NCI-H345 (cell line): ENCODE measurements around the gene TTC28.
"Not testable (repeated sequence)": the region's sequence is repeated elsewhere in the genome, so short reads cannot be mapped to it uniquely, and the experiment has no call there.

Source experiments
- DNase-seq: peaks from one replicate; lab custom pipeline; 2025; lab: John Stamatoyannopoulos, UW

TTC28 gene

DNA sequence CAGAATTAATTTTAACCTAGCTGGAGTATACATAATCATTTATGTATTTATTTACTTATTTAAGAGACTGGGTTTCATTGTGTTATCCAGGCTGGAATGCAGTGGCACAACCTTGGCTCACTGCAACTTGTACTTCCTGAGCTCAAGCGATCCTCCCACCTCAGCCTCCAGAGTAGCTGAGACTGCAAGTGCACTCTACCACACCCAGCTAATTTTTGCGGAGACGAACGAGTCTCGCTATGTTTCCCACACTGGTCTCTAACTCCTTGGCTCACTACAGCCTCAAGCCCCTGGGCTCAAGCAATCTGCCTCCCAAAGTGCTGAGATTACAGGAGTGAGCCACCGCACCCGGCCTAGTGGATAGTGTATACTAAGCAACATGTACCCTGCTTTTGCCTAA is 1.5 kb downstream of the TTC28 start:
- not testable (repeated sequence) for DNase-seq

DNA sequence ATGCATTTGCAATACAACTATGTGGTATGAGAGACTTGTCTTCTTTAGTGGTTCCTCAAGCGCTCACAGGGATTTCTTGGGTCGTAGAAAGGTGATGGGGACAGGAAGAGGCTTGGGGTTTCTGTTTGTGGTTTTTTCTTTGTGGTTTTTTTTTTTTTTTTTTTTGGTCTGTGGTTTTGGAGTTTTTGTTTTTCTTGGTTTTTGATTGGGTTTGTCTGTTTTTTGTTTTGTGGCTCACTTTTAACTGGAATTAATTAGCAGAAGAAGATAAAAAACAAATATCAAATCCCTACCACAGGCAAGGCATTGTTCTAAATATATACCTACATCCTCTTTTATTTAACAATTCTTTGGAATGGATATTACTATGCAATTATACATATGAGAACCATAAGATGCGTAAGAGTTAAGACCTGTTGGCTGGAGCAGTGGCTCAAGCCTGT is 5.5 kb downstream of the TTC28 start:
- no peak for DNase-seq

DNA sequence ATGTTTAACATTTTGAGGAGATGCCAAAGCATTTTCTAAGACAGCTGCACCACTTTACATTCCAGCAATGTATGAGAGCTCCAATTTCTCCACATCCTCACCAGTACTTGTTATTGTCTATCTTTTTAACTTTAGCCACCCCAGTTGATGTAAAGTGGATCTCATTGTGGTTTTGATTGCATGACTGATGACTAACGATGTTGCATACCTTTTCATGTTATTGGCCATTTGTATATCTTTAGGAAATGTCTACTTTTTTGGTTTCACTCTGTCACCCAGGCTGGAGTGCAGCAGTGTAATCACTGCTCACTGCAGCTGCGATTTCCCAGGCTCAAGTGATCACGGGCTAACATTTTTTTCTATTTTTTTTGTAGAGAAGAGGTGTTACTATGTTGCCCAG is 8.9 kb downstream of the TTC28 start:
- DNase-seq = no peak

DNA sequence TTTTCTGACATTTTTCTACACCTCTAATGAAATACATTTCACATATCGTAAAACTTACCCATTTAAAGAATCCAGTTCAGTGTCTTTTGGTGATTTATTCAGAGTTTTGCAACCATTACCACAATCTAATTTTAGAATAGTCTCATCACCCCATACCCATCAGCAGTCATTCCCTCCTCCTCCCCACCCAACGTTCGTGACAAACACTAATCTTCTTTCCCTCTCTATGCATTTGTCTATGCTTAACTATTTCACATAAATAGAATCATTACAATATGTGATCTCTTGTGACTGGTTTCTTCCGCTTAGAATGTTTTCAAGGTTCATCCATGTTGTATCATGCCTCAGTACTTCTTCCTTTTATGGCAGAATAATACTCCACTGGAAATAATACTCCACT is 9.5 kb downstream of the TTC28 start:
- DNase-seq = no peak

DNA sequence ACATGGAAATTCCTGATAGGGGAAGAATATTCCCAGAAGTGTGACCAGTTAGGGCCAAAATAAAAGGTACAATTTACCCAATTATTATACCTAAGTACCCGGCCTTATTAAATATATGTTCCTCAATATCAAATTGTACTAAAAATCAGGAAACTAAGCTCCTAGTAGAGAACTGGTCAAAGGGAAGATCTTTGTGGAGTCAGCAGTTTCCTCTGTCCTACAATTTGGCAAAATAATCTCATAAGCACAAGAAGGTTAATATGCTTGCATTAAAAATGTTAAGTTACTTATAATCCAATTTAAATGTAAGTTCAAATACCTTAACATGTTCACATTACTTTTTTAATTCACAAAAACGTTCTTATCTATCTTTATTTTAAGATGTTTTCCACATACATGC is 10.3 kb downstream of the TTC28 start:
- no peak for DNase-seq

DNA sequence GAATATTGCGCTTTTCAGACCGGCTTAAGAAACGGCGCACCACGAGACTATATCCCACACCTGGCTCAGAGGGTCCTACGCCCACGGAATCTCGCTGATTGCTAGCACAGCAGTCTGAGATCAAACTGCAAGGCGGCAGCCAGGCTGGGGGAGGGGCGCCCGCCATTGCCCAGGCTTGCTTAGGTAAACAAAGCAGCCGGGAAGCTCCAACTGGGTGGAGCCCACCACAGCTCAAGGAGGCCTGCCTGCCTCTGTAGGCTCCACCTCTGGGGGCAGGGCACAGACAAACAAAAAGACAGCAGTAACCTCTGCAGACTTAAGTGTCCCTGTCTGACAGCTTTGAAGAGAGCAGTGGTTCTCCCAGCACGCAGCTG is 16.1 kb downstream of the TTC28 start:
- DNase-seq = not testable (repeated sequence)

DNA sequence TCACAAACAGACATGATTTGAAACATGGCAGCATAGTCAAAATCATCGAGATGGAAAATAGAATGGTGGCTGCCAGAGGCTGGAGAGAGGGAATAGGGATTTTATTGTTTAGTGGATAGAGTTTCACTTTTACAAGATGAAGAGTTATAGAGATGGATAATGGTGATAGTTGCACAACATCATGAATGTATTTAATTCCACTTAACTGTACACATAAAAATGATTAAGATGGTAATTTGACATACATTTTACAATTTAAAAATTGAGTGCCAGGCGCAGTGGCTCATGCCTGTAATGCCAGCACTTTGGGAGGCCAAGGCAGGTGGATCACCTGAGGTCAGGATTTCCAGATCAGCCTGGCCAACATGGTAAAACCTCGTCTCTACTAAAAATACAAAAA is 21.2 kb downstream of the TTC28 start:
- DNase-seq = no peak

DNA sequence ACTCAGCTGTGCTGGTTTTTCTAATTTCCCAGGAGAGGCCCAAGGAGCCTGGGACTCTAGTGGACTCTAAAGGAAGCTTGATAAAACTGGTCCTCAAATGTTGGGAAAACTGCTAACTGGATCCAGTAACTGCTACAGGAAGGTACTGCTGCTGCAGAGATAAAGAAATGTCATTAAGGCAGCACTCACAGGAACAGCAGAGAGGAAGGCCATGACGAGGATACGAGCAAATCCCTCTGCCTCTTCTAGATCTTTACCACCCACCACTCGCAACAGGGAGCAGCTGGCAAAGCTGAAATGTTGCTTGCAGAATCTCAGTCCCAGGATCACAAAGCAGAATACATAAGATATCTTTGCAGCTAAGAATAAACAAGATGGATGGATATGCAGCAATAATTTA is 23.5 kb downstream of the TTC28 start:
- DNase-seq = no peak

DNA sequence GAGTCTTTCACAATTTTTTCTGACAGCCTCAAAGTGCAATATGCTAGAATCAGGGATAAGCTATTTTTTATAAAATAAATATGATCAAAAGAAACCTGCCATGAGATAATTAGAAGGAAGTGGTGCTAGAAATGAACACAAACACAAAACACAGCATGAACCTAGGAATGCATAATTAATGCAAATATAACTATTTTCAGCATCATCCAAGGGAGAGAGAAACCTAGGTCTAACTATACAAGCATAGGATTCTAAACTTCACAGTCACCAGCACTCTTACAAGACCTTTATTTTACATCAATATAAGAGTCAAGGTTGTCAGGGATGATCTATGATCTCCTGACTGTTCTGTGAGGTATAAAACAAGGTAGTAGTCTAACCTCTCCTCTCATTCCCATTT is 29.2 kb downstream of the TTC28 start:
- DNase-seq = no peak

DNA sequence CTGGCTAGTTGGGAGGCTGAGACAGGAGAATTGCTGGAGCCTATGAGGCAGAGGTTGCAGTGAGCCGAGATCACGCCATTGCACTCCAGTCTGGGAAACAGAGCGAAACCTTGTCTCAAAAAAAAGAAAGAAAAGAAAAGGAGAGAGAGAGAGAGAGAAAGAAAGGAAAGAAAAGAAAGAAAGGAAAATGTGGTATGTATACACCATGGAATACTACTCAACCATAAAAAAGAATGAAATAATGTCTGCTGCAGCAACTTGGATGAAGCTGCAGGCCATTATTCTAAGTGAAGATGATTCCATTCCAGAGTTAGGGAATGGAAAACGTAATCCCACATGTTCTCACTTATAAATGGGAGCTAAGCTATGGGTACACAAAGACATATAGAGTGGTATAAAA is 30.8 kb downstream of the TTC28 start:
- no peak for DNase-seq

DNA sequence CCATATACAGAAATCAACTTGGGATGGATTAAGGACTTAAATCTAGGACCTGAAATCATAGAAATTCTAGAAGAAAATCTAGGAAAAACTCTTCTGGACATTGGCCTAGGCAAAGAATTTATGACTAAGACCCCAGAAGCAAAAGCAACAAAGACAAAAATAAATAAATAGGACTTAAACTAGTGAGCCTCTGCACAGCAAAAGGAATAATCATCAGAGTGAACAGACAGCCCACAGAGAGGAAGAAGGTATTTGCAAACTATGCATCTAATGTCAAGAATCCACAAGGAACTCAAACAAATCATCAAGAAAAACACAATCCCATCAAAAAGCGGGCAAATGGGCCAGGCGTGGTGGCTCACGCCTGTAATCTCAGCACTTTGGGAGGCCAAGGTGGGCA is 32.4 kb downstream of the TTC28 start:
- DNase-seq = no peak

DNA sequence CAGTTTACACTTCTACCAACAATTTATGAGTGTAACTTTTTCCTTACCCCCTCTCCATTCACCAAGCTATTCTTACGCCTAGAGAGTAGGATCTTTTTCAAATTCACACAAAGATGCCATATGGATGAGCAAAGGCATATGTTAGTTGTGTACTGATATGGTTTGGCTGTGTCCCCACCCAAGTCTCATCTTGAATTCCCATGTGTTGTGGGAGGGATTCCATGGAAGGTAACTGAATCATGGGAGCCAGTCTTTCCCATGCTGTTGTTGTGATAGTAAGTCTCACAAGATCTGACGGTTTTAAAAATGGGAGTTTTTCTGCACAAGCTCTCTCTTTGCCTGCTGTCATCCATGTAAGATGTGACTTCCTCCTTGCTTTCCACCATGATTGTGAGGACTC is 40.3 kb downstream of the TTC28 start:
- DNase-seq = no peak

DNA sequence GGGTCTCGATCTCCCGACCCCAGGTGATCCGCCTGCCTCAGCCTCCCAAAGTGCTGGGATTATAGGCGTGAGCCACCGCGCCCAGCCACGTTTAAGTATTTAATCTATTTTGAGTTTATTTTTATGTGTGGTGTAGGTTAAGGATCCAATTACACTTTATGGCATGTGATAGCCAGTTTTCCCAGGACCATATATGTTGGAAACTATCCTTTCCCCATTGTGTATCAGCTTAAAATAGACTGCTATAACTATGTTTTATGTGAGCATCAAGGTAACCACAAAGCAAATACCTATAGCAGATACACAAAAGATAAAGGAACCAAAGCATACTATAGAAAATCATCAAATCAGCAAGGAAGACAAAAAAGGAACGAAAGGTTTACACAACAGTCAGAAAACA is 42.4 kb downstream of the TTC28 start:
- DNase-seq = no peak

DNA sequence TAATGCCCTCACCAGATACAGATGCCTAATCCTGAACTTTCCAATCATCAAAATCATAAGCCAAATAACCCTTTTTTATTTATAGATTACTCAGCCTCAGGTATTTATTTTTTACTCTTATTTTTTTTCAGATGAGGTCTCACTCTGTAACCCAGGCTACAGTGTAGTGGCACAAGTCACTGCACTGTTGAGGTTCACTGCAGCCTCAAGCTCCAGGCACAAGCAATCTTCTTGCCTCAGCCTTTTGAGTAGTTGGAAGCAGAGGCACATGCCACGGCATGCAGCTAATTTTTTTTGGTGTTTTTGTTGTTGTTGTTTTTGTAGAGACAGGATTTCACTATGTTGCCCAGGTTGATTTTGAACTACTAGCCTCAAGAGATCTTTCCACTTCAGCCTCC is 49.5 kb downstream of the TTC28 start:
- no peak for DNase-seq

DNA sequence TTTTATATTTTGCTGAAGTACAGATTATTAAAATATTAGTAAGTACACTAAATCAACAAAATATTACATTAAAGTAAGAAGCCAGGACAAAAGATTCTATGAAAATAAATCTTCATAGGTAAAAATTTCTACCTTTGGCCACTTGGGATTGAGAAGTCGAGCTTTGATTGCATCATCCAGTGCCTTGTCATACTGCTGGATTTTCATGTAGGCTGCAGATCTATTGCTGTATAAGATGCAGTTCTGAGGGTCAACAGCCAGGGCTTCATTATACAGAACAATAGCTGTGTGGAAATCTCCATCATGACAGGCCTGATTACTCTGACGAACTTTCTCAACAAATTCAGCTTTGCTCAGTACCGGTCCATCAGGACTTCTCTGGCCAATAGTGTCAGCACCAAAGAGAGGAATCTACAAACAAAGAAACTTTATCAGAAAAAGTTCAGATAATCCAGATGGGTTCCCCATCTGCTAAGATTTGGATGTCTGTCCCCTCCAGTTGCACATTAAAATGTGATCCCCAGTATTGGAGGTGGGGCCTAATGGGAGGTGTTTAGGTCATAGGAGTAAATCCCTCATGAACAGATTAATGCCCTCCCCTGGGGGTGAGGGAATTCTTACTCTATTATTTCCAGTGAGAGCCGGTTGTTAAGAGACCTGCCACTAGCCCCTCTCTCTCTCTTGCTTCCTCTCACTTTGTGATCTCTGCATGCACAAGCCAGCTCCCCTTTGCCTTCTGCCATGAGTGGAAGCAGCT is 50.0 kb downstream of the TTC28 start:
- no peak for DNase-seq

DNA sequence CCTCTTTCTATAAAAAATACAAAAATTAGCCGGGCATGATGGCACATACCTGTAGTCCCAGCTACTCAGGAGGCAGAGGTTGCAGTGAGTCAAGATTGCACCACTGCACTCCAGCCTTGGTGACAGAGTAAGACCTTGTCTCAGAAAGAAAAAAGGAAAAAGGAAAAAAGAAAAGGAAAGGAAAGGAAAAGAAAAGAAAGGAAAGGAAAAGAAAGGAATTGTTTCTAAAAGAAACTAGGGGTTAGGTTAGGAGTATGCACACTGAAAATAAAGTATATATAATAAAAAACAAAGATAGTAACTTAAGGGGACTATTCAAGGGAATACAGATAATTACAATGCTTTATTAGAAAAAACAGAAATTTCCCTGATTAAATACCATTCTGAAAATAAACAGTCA is 50.9 kb downstream of the TTC28 start:
- no peak for DNase-seq

DNA sequence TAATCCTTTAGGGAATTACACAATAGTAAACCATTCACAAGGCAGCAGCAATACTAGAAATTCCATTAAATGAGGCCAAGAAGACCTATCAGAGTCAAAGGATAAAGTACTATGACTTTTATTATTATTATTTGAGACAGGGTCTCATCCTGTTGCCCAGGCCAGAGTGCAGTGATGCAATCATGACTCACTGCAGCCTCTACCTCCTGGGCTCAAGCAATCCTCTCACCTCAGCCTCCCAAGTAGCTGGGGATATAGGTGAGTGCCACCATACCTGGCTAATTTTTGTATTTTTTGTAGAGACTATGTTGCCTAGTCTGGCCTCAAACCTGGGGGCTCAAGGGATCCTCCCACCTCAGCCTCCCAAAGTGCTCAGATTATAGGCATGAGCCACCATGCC is 51.8 kb downstream of the TTC28 start:
- DNase-seq = no peak

DNA sequence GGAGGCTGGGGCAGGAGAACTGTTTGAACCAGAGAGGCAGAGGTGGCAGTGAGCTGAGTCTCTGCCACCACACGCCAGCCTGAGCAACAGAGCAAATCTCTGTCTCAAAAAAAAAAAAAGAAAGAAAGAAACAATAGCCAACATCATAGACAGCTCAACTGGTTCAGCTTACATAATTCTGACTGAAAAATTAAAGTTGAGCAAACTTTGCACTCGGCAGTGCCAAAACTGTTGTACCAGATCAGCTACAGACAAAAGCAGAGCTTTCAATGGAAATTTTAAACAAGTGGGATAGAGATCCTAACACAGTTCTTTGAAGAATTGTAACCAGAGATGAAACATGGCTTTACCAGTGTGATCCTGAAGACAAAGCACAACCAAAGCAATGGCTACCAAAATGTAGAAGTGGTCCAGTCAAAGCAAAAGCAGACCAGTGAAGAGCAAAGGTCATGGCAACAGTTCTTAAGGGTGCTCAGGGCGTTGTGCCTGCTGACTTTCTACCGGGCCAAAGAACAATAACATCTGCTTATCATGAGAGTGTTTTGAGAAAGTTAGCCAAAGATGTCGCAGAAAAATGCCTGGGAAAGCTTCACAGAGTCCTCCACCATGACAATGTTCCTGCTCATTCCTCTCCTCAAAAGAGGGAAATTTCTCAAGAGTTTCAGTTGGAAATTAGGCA is 59.3 kb downstream of the TTC28 start:
- no peak for DNase-seq

DNA sequence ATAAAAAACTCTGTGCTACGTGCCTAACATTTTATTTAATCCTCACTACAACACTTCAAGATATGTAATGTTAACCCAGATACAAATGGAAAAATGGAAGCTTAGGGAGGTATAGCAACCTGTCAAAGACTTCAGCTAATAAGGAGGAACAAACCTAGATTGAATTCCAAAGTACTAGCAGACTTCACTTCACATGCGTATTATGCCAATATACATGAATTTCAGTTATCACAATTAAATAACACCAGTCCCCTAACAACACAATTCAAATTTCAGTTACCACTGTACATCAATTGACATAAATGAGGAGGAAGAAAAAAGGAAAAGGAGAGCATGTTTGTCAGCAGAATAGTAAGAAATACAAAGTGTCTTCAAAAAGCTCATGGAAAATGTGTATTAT is 60.4 kb downstream of the TTC28 start:
- no peak for DNase-seq

DNA sequence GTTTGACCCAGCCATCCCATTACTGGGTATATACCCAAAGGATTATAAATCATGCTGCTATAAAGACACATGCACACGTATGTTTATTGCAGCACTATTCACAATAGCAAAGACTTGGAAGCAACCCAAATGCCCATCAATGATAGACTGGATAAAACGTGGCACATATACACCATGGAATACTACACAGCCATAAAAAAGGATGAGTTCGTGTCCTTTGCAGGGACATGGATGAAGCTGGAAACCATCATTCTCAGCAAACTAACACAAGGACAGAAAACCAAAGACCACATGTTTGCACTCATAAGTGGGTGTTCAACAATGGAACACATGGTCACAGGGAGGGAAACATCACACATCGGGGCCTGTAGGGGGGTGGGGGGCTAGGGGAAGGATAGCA is 64.2 kb downstream of the TTC28 start:
- not testable (repeated sequence) for DNase-seq

DNA sequence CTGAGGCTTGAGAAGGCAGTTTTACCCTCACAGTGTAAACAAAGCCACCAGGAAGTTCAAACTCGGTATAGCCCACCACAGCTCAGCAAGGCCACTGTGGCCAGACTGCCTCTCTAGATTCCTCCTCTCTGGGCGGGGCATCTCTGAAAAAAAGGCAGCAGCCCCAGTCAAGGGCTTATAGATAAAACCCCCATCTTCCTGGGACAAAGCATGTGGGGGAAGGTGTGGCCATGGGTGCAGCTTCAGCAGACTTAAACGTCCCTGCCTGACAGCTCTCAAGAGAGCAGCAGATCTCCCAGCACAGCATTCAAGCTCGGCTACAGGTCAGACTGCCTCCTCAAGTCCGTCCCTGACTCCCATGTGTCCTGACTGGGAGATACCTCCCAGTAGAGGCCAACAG is 69.7 kb downstream of the TTC28 start:
- DNase-seq = no peak

DNA sequence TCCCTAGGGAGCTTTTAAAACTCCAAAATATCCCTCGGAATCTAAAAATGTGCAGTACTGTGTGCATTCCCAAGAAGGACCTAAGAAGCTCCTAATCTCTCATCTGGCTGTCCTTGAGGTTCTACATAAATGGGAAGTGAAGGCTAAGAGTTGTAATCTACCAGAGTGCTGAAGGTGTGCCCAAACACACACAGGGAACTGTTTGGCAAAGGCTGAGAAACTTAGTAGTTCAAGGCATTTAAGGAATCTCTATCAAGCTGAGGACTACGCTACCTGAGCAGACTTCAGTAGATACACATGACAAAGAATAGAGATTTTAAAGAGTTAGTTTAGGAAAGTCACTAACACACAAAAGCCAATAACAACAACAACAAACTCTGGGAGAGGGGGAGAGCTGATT is 71.1 kb downstream of the TTC28 start:
- no peak for DNase-seq

DNA sequence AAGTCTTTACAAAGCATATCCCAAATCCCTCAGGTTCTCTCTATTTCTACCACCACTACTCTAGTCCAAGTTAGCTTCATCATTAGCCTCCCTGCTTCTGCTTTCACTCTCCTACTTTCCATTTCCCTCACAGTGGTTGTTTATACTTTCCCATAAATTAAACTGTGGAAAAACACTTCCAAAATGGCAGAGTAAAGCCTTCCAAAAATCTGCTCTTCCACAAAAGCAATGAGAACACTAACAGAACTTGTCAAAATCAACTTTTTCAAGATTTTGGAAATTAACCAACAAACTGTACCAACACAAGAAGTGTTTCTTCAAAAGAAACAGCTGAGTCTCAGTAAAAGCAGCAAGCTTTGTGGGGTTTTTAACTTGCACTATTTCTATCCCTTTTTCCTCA is 71.8 kb downstream of the TTC28 start:
- DNase-seq = no peak
